Activated naive CD4-positive, alpha-beta T cell treated with anti-CD3 and anti-CD28 coated beads for 36 hours (primary cell): ENCODE measurements around the gene DNMT1. TPM values are rescaled to one million over a fixed set of nuclear protein-coding genes. Genes with fewer than 3 reads are reported as not detected.
"Not testable (repeated sequence)": the region's sequence is repeated elsewhere in the genome, so short reads cannot be mapped to it uniquely, and the experiment has no call there.

Experiments used
- CTCF ChIA-PET: fragments of 350-600 bp; sonication (Branson Sonifier 250); formaldehyde crosslinking; loops from one replicate; lab custom pipeline; 2021; ENCODE audit warnings: antibody characterized with exemption; lab: Charles Lee
- DNase-seq: peaks from one replicate; pipeline ENCODE4 v3.0.0-alpha.2; 2020
- H3K27ac Mint-ChIP-seq: one replicate; pipeline ENCODE4 v1.8.0; 2021; ENCODE audit warnings: mild to moderate bottlenecking, mixed read lengths
- H3K27me3 Mint-ChIP-seq: one replicate; pipeline ENCODE4 v1.8.0; 2021; ENCODE audit warnings: low read depth, mixed read lengths
- H3K36me3 Mint-ChIP-seq: one replicate; pipeline ENCODE4 v1.8.0; 2021; ENCODE audit warnings: low read depth, mixed read lengths
- H3K4me1 Mint-ChIP-seq: one replicate; pipeline ENCODE4 v1.8.0; 2021; ENCODE audit warnings: low read depth, mixed read lengths
- H3K4me3 Mint-ChIP-seq: one replicate; pipeline ENCODE4 v1.8.0; 2021; ENCODE audit warnings: mild to moderate bottlenecking, moderate library complexity, mixed read lengths
- H3K9me3 Mint-ChIP-seq: one replicate; pipeline ENCODE4 v1.8.0; 2021; ENCODE audit warnings: mixed read lengths
- intact Hi-C: fragments of 100-400 bp; cut with micrococcal nuclease; formaldehyde crosslinking; loops from one replicate; pipeline ENCODE4 v1.15.1; 2023
- total RNA-seq, 2 experiments: library from RNA; stranded (reverse); gene quantifications; one replicate each; pipeline ENCODE4 v1.2.3, GENCODE V29; 2021

Gene DNMT1
- total RNA-seq, 2 experiments from 2014 or later, result 365 to 371 TPM

DNA sequence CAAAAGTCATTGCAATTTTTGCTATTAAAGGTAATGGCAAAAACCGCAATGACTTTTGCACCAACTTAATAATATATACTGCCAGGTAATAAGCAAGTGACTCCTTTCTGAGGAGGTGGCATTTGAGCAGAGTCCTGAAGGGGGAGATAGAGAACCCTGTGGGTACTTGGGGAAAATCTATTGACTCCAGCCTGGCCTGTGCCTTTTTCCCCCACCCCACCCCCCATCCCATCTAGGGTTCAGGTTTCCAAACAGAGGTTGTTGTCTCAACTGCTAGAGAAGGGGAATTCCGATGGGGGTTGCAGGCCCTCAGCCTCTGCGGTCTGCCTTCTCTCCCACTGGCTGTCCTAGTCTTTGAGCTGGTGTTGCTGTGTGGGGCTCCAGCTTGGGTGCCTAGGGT lies 24.9 kb upstream of the DNMT1 start:
- intact Hi-C loops, result no loop called here
- H3K9me3 Mint-ChIP-seq, result no peaks in the 10 kb centered on the region
- H3K4me3 Mint-ChIP-seq, result no peak overlapping the region

DNA sequence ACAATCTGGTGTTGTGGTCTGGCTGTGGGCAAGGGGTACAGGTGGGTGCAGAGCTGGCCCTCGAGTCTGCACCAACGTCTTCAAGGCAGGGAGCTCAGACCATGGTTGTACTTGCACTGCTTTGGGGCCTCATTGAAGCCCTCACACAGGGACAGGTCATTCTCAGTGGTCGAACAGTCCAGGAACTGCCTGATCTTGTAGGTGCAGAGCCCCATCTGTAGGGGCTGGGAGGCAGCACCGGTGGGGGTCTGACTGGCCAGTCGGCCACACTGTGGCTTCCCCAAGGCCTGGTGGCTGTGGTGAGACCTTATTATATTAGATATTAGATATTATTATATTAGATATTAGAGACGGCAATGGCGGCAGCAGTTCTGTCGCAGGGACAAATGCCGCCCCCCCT lies 22.3 kb upstream of the DNMT1 start:
- Mint-ChIP-seq H3K36me3 (no peaks in the 10 kb centered on the region), H3K4me3 (no peak overlapping the region), H3K9me3 (no peaks in the 10 kb centered on the region), H3K4me1 (peaks cover 3% of the 10 kb centered on the region), H3K27ac (no peak overlapping the region), H3K27me3 (no peaks in the 10 kb centered on the region)
- DNase-seq, result no peak
- CTCF ChIA-PET, result interaction anchor here (1.0 kb wide), 1 partner anchor 11 kb away, joined by 3 read pairs; no protein-coding TSS in a partner anchor
- intact Hi-C loops, result no loop called here

More for the DNA sequence above, 24.9 kb upstream of the DNMT1 start:
- peak; percentile 43 for DNase-seq
- H3K27me3 Mint-ChIP-seq, result no peaks in the 10 kb centered on the region
- H3K36me3 Mint-ChIP-seq, result peaks cover 4% of the 10 kb centered on the region
- H3K4me1 Mint-ChIP-seq, result peaks cover 3% of the 10 kb centered on the region
- no peak overlapping the region for H3K27ac Mint-ChIP-seq
- CTCF ChIA-PET, result interaction anchor here (0.6 to 1.1 kb wide), 5 partner anchors 9 to 894 kb away, joined by 4 to 10 read pairs (median 6); no protein-coding TSS in a partner anchor

DNA sequence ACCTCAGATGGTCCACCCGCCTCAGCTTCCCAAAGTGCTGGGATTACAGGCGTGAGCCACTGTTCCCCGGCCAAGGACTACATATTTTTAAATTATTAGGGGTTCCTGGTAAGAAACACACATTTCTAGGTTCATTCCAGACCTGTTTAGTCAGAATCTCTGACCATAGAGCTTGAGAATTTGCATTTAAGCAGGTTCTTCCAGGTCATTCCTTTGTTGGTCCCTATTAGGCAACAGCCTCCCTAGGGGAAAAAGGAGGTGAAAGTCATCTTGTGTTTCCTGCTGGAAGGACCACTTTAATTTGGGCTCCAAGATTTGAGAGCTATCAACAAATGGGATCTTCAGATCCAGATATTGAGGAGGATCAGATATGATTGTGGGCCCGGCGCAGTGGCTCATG lies 20.0 kb upstream of the DNMT1 start:
- no peak overlapping the region for H3K27ac Mint-ChIP-seq
- intact Hi-C loops, result no loop called here
- H3K9me3 Mint-ChIP-seq, result no peaks in the 10 kb centered on the region
- CTCF ChIA-PET, result interaction anchor here (0.6 to 0.7 kb wide), 2 partner anchors 35 to 486 kb away, joined by 3 read pairs; no protein-coding TSS in a partner anchor
- no peaks in the 10 kb centered on the region for H3K27me3 Mint-ChIP-seq
- no peaks in the 10 kb centered on the region for H3K36me3 Mint-ChIP-seq
- DNase-seq, result no peak
- H3K4me1 Mint-ChIP-seq, result peaks cover 3% of the 10 kb centered on the region
- H3K4me3 Mint-ChIP-seq, result no peak overlapping the region

DNA sequence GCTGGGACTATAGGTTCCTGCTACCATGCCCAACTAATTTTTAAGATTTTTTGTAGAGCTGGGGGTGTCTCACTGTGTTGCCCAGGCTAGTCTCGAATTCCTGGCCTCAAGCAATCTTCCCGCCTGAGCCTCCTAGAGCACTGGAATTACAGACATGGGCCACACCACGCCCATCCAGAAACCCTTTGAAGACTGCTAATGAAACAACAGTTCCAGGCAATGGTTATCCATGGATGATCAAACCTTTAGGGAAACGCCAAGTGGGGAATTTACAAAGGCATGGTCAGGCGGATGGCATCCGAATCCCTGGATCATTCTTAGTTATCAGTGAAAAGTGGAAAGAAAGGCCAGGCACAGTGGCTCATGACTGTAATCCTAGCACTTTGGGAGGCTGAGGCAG lies 16.9 kb upstream of the DNMT1 start:
- intact Hi-C loops, result no loop called here
- CTCF ChIA-PET, result interaction anchor here (0.6 to 0.7 kb wide), 2 partner anchors 39 to 54 kb away, joined by 3 to 4 read pairs; no protein-coding TSS in a partner anchor
- peaks cover 7% of the 10 kb centered on the region for H3K9me3 Mint-ChIP-seq

DNA sequence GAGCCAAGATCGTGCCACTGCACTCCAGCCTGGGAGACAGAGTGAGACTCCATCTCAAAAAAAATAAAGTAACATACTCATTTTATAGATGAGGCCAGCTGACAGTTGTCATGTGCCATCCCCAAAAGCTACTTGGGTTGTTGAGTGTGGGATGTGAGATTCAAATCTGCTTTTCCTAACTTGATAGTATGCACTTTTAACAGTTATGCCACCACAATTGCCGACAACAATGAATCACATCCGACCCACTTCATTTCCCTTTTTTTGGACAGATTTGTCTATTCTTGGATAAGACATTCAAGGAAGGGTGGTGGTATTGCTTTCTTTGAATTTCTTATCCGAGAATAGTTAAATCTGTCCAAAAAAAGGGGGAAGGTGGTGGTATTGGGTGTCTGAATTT lies 16.3 kb upstream of the DNMT1 start:
- H3K27me3 Mint-ChIP-seq, result no peaks in the 10 kb centered on the region
- H3K36me3 Mint-ChIP-seq, result no peaks in the 10 kb centered on the region
- H3K27ac Mint-ChIP-seq, result no peak overlapping the region
- DNase-seq, result no peak
- no peak overlapping the region for H3K4me3 Mint-ChIP-seq
- intact Hi-C loops, result no loop called here
- no peaks in the 10 kb centered on the region for H3K4me1 Mint-ChIP-seq
- CTCF ChIA-PET, result no interaction called here
- peaks cover 7% of the 10 kb centered on the region for H3K9me3 Mint-ChIP-seq

More for the DNA sequence above, 16.9 kb upstream of the DNMT1 start:
- Mint-ChIP-seq H3K27ac (no peak overlapping the region), H3K4me1 (no peaks in the 10 kb centered on the region), H3K4me3 (no peak overlapping the region), H3K36me3 (no peaks in the 10 kb centered on the region), H3K27me3 (no peaks in the 10 kb centered on the region)
- DNase-seq, result no peak

DNA sequence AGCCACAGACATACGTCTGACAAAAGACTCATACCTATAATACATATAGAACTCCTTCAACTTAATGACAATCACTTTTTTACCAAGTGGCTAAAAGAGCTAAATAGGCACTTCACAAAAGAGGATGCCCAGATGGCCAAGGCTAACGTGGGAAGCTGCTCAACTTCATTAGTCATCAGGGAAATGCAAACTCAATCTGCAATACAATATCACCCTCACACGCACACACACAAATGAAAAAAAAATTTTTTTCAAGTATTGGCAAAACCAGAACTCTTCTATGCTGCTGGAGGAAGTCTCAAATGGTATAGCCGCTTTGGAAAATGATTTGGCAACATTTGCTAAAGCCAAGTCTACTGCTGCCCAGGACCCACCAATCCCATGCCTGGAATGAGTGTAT lies 14.6 kb upstream of the DNMT1 start:
- H3K27me3 Mint-ChIP-seq, result no peaks in the 10 kb centered on the region
- no peaks in the 10 kb centered on the region for H3K4me1 Mint-ChIP-seq
- H3K4me3 Mint-ChIP-seq, result no peak overlapping the region
- DNase-seq, result no peak
- no peak overlapping the region for H3K27ac Mint-ChIP-seq
- CTCF ChIA-PET, result interaction anchor here (0.6 to 1.3 kb wide), 4 partner anchors 11 to 181 kb away, joined by 3 to 6 read pairs (median 4); no protein-coding TSS in a partner anchor
- H3K9me3 Mint-ChIP-seq, result peaks cover 7% of the 10 kb centered on the region
- intact Hi-C loops, result no loop called here
- H3K36me3 Mint-ChIP-seq, result no peaks in the 10 kb centered on the region

DNA sequence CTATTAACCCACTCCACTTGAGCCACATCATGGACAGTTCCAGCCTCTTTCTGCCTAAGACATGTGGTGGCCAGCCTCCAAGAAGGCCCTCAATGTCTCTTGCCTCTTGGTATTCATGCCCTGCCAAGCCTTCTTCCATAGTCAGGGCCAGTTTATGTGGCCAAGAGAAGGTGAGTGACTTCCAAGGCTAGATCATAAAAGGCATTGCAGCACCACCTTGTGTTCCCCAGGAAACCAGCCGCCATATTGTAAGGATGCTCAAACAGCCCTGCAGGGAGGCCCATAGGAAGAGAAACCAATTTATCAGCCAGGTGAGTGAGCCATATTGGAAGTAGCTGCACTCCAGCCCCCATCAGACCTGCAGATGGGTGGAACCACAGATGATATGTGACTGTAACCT lies 12.3 kb upstream of the DNMT1 start:
- Mint-ChIP-seq H3K27ac (no peak overlapping the region), H3K36me3 (no peaks in the 10 kb centered on the region), H3K9me3 (peaks cover 7% of the 10 kb centered on the region), H3K4me1 (no peaks in the 10 kb centered on the region), H3K4me3 (no peak overlapping the region), H3K27me3 (no peaks in the 10 kb centered on the region)
- intact Hi-C loops, result no loop called here
- DNase-seq, result no peak
- CTCF ChIA-PET, result interaction anchor here (1.2 to 1.5 kb wide), 2 partner anchors 43 to 207 kb away, joined by 4 to 5 read pairs; no protein-coding TSS in a partner anchor

DNA sequence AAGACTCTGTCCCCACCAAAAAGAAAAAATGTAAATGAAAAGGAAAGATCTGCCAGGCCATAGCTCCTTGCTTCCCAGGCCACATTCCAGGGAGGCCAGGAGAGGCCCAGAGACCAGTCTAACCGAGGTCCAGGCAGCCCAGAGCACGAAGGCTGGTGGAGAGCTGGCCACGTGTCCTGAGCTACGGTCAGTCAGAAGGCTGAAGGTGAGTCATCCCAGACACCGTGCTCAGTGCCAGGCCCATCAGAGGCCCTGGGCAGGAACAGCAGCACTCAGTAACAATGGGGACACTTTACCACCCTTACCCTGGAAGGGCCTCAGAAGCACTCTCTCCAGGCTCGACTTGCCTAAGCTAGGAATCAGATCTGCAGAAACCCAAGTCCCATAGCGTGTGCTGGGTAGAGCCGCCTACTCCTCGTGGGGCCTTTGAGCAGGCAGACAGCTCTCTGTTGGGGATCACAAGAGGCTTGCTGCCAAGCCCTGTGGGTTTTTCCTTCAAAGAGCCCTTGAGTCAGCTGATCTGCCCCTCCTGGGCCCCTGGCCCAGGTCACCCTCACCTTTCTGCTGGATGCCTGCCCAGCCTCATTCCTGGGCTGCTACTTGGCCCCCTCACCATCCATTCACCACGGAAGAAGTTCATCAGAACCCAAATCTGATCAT lies 11.6 kb upstream of the DNMT1 start:
- Mint-ChIP-seq H3K27ac (no peak overlapping the region), H3K36me3 (no peaks in the 10 kb centered on the region), H3K4me3 (no peak overlapping the region), H3K9me3 (peaks cover 7% of the 10 kb centered on the region), H3K4me1 (no peaks in the 10 kb centered on the region), H3K27me3 (no peaks in the 10 kb centered on the region)
- intact Hi-C loops, result no loop called here
- CTCF ChIA-PET, result interaction anchor here (0.6 to 1.5 kb wide), 2 partner anchors 44 to 273 kb away, joined by 3 to 4 read pairs; no protein-coding TSS in a partner anchor
- DNase-seq, result no peak

DNA sequence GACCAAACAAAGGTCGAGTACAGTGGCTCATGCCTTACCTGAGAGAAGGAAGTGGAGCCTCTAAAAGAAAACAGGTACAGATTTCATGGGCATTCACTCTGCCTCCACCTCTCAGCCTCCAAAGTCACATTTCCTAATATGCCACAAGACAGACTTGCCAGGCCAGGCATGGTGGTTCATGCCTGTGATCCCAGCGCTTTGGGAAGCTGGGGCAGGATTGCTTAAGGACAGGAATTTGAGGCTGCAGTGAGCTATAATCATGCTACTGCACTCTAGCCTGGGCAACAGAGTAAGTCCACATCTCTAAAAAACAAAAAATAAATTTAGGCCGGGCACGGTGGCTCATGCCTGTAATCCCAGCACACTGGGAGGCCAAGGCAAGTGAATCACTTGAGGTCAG lies 10.9 kb upstream of the DNMT1 start:
- Mint-ChIP-seq H3K9me3 (peaks cover 7% of the 10 kb centered on the region), H3K4me3 (no peak overlapping the region), H3K4me1 (no peaks in the 10 kb centered on the region), H3K27me3 (no peaks in the 10 kb centered on the region), H3K36me3 (no peaks in the 10 kb centered on the region), H3K27ac (no peak overlapping the region)
- intact Hi-C loops, result no loop called here
- no peak for DNase-seq
- CTCF ChIA-PET, result interaction anchor here (1.5 kb wide), 1 partner anchor 44 kb away, joined by 4 read pairs; no protein-coding TSS in a partner anchor

DNA sequence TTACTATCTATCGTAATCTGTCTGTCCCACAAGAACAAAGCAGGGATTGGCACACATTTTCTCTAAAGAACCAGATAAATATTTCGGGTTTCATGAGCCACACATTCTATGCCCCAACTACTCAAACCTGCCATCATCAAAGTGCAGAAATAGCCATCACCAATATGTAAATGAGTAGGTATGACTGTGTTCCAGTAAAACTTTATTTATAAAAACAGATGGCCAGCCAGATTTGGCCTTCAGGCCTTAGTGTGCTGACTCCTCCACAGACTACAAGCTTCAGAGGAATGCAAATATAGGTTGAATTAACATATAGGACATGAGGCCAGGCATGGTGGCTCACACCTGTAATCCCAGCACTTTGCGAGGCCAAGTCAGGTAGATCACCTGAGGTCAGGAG lies 8.9 kb upstream of the DNMT1 start:
- Mint-ChIP-seq H3K4me3 (no peak overlapping the region), H3K36me3 (no peaks in the 10 kb centered on the region), H3K27me3 (no peaks in the 10 kb centered on the region), H3K27ac (no peak overlapping the region), H3K9me3 (peaks cover 7% of the 10 kb centered on the region), H3K4me1 (peaks cover 6% of the 10 kb centered on the region)
- no peak for DNase-seq
- intact Hi-C loops, result no loop called here
- CTCF ChIA-PET, result no interaction called here

DNA sequence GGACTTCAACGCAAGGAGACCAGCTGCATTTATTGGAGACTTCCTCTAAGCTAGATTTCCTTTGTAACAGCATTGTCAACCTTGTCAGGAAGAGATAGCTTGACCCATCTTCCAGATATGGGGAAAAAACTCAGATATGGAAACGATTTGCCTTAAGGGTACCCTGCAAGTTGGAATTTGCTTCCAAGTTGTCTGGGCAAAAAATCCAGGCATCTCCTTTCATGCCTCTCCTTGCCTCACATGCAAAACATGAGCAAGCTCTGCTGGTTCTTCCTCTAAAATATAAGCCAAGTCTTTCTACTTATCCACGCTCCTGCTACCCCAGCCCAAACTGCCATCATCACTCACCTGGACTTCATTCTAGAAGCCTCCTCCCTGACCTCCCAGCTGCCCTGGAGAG lies 6.4 kb upstream of the DNMT1 start:
- DNase-seq, result no peak
- intact Hi-C loops, result no loop called here
- no peak overlapping the region for H3K27ac Mint-ChIP-seq
- H3K9me3 Mint-ChIP-seq, result no peaks in the 10 kb centered on the region
- H3K27me3 Mint-ChIP-seq, result no peaks in the 10 kb centered on the region
- CTCF ChIA-PET, result no interaction called here
- peaks cover 11% of the 10 kb centered on the region for H3K4me1 Mint-ChIP-seq
- H3K4me3 Mint-ChIP-seq, result no peak overlapping the region
- no peaks in the 10 kb centered on the region for H3K36me3 Mint-ChIP-seq

DNA sequence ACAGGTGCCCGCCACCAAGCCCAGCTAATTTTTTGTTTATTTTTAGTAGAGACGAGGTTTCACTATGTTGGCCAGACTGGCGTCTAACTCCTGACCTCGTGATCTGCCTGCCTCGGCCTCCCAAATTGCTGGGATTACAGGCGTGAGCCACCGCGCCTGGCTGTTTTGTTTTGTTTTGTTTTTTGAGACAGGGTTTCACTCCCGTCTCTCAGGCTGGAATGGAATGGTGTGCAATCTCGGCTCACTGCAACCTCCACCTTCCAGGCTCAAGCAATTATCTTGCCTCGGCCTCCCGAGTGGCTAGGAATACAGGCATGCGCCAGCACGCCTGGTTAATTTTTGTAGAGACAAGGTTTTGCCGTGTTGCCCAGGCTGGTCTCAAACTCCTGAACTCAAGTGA lies 5.3 kb upstream of the DNMT1 start:
- H3K4me3 Mint-ChIP-seq, intact Hi-C loops, H3K27me3 Mint-ChIP-seq, DNase-seq, H3K36me3 Mint-ChIP-seq, H3K9me3 Mint-ChIP-seq, H3K27ac Mint-ChIP-seq: not testable (repeated sequence)
- CTCF ChIA-PET, result interaction anchor here (2.3 kb wide), 1 partner anchor 50 kb away, joined by 9 read pairs; no protein-coding TSS in a partner anchor
- H3K4me1 Mint-ChIP-seq, result peaks cover 11% of the 10 kb centered on the region
